ENCODE results near the gene MLX.

DNA sequence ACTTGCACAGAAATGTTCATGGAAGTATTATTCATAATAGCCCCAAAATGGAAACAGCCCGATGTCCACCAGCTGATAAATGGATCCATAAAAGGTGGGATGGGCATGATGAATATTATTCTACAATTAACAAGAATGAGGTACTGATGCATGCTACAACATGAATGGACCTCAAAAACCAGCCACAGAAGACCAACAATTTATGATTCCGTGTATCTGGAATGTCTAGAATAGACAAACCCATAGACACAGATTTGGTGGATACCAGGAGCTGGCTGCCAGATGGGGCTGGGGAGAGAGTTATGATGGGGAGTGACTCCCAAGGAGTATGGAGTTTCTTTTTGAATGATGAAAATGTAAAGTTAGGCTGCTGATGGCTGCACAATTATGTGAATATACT, 41.7 kb upstream of the MLX start:
- TF ChIP-seq, protein P1, sequence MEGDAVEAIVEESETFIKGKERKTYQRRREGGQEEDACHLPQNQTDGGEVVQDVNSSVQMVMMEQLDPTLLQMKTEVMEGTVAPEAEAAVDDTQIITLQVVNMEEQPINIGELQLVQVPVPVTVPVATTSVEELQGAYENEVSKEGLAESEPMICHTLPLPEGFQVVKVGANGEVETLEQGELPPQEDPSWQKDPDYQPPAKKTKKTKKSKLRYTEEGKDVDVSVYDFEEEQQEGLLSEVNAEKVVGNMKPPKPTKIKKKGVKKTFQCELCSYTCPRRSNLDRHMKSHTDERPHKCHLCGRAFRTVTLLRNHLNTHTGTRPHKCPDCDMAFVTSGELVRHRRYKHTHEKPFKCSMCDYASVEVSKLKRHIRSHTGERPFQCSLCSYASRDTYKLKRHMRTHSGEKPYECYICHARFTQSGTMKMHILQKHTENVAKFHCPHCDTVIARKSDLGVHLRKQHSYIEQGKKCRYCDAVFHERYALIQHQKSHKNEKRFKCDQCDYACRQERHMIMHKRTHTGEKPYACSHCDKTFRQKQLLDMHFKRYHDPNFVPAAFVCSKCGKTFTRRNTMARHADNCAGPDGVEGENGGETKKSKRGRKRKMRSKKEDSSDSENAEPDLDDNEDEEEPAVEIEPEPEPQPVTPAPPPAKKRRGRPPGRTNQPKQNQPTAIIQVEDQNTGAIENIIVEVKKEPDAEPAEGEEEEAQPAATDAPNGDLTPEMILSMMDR (IDR thresholded peaks at IDR 0.05 in 8 of 11, conservative IDR thresholded peaks at IDR 0.05 in 3 of 11) = no peak
- TF ChIP-seq POLR2A (IDR thresholded peaks at IDR 0.05) (no peak), POLR2AphosphoS5 (IDR thresholded peaks at IDR 0.05) (no peak)
